Measurements from ENCODE around the gene WDFY3.

DNA sequence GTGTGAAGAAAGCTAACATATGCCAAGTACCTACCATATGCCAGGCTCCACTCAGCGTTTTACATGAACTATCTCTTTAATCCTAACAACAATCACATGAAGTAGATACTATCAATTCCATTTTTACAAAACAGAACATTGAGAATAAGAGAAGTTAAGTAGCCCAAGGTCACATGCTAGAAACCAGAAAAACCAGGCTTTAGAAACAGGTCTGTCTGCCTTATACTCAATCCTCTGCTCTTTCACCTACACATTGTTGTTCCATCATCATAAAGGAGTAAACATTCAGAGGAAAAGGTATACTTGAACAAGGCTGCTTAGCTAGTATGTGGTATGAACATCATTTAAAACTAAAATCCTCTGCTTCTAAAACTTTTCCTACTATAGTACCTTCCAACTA is 42.1 kb downstream of the WDFY3 start:
- TF ChIP-seq, protein P1, sequence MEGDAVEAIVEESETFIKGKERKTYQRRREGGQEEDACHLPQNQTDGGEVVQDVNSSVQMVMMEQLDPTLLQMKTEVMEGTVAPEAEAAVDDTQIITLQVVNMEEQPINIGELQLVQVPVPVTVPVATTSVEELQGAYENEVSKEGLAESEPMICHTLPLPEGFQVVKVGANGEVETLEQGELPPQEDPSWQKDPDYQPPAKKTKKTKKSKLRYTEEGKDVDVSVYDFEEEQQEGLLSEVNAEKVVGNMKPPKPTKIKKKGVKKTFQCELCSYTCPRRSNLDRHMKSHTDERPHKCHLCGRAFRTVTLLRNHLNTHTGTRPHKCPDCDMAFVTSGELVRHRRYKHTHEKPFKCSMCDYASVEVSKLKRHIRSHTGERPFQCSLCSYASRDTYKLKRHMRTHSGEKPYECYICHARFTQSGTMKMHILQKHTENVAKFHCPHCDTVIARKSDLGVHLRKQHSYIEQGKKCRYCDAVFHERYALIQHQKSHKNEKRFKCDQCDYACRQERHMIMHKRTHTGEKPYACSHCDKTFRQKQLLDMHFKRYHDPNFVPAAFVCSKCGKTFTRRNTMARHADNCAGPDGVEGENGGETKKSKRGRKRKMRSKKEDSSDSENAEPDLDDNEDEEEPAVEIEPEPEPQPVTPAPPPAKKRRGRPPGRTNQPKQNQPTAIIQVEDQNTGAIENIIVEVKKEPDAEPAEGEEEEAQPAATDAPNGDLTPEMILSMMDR (conservative IDR thresholded peaks at IDR 0.05) = no peak
- no peak for TF ChIP-seq ZFX (IDR thresholded peaks at IDR 0.05)

All from C4-2B (cell line).